KBM-7 (cell line): Measurements from ENCODE around the gene ATAD5.
"Not testable (repeated sequence)": the region's sequence is repeated elsewhere in the genome, so short reads cannot be mapped to it uniquely, and the experiment has no call there.

ENCODE experiments used
- DNase-seq: peaks from one replicate; pipeline ENCODE4 v3.0.0-alpha.2; 2015
- in situ Hi-C: fragments of 300-500 bp; cut with MboI; formaldehyde crosslinking; loops from 2 replicates; pipeline ENCODE4 v1.14.3; 2020; ENCODE audit warnings: low sequenced_read_pairs, low pct_unique_long_range_greater_than_20kb, mixed read lengths

Gene ATAD5

GRCh38 chr17:30831663-30832437 is at the start of gene ATAD5:
Gene ATAD5, plus strand, starts transcription at chr17:30831966. Its CDS starts 382 bp downstream, at chr17:30832348.
- in situ Hi-C loops = no loop called here
- DNase-seq = peak; percentile 89

GRCh38 chr17:30782206-30782605 is 49.6 kb upstream of the ATAD5 start:
- in situ Hi-C loops = no loop called here
- no peak for DNase-seq

- DNase-seq = no peak
- in situ Hi-C loops = no loop called here
These were observed 42.8 kb upstream of the ATAD5 start for GRCh38 chr17:30788918-30789317.

- DNase-seq = no peak
- in situ Hi-C loops = no loop called here
These were observed 41.5 kb upstream of the ATAD5 start for GRCh38 chr17:30790279-30790678.

- no peak for DNase-seq
- in situ Hi-C loops = no loop called here
These were observed 38.3 kb upstream of the ATAD5 start for GRCh38 chr17:30793282-30793977.

- DNase-seq = no peak
- in situ Hi-C loops = no loop called here
These were observed 37.4 kb upstream of the ATAD5 start for GRCh38 chr17:30794372-30794771.

GRCh38 chr17:30796016-30796415 is 35.8 kb upstream of the ATAD5 start:
- in situ Hi-C loops = no loop called here
- no peak for DNase-seq

GRCh38 chr17:30801671-30802070 is 30.1 kb upstream of the ATAD5 start:
- no peak for DNase-seq
- in situ Hi-C loops = no loop called here

- in situ Hi-C loops = no loop called here
- no peak for DNase-seq
These were observed 25.8 kb upstream of the ATAD5 start for GRCh38 chr17:30805944-30806456.

- in situ Hi-C loops = no loop called here
- DNase-seq = no peak
These were observed 23.9 kb upstream of the ATAD5 start for GRCh38 chr17:30807896-30808295.

- in situ Hi-C loops = no loop called here
- peak; percentile 93 for DNase-seq
These were observed 22.9 kb upstream of the ATAD5 start for GRCh38 chr17:30808785-30809286.

GRCh38 chr17:30809867-30810266 is 21.9 kb upstream of the ATAD5 start:
- in situ Hi-C loops = no loop called here
- no peak for DNase-seq

- in situ Hi-C loops = no loop called here
- no peak for DNase-seq
These were observed 19.3 kb upstream of the ATAD5 start for GRCh38 chr17:30812218-30813177.

- DNase-seq, in situ Hi-C loops: not testable (repeated sequence)
These were observed 17.5 kb upstream of the ATAD5 start for GRCh38 chr17:30814236-30814635.

- in situ Hi-C loops, DNase-seq: not testable (repeated sequence)
These were observed 16.9 kb upstream of the ATAD5 start for GRCh38 chr17:30814860-30815259.

GRCh38 chr17:30816165-30816564 is 15.6 kb upstream of the ATAD5 start:
- DNase-seq = no peak
- in situ Hi-C loops = no loop called here

GRCh38 chr17:30819971-30820705 is 11.6 kb upstream of the ATAD5 start:
- in situ Hi-C loops = no loop called here
- peak; percentile 56 for DNase-seq

GRCh38 chr17:30821871-30822723 is 9.7 kb upstream of the ATAD5 start:
- no peak for DNase-seq
- in situ Hi-C loops = no loop called here
